GM18520 (cell line): ENCODE results near the gene FOXK2.

Experiments
- ATAC-seq: cut with Tn5 transposase; IDR thresholded peaks from one replicate; pipeline ENCODE4 v1.9.1; 2021; ENCODE audit not compliant: unreplicated experiment

FOXK2 gene

DNA sequence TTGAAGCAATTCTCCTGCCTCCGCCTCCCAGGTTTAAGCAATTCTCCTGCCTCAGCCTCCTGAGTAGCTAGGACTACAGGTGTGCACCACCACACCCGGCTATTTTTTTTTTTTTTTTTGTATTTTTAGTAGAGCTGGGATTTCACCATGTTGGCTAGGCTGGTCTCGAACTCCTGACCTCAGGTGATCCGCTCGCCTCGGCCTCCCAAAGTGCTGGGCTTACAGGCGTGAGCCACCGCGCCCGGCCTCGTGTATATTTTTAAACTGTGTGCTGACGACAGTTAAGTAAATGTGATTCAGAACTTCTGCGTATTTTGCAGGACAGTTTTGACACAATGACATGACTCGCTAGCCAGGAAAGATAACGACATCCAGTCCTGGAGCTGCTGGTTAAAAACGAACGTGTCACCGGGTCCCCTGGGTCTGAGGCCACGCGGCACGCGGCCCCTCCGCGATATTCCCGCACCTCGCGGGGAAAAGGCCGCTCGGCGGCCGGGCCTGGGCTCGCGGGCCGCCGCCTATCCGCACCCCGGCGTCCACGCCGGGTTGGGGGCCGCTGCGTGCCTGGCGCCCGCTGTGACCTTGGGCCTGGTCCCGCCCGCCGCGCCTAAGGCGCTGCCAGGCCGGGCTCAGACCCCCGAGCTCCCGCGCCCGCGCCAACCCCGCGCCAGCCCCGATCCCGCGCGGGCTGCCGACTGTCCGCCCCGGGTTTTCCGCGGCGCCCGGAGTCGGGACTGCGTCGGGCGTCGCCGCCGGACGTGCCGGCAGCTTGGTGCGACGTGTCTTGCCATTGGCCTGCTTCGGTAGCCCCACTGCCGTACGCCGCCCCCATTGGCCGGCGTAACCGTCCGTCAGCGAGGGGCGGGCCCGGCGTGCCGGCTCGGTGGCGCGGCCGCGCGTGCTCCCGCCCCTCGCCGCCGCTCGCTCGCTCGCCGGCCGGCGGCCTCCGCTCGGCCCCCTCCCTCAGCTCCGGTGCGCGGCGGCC lies at the start of gene FOXK2:
TSS of gene FOXK2 (plus strand) at position 907 of the 985 bp plus-strand sequence. CDS start 157 bp downstream, outside the sequence.
- ATAC-seq, result peak; percentile 86

DNA sequence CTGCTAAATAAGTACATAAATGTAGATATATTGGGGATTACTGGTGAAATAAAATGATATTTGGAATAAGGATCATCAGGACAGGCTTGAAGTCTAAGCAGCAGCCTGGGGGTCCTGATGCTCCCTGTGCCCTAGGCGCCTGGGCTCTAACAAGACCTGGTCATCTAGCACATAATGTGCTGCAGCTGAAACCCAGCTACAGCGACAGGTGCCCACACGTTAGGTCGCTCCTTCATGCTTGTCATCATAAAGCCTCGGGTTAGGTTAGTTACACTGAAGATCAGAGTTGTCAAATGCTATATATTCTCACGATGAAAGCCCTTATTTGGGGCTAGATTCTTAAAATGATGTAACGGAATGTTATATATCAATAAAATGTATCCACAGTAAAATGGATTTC lies 49.5 kb upstream of the FOXK2 start:
- no peak for ATAC-seq

- ATAC-seq, result no peak
Observed at GRCh38 chr17:82474223-82475010, 45.1 kb upstream of the FOXK2 start.

DNA sequence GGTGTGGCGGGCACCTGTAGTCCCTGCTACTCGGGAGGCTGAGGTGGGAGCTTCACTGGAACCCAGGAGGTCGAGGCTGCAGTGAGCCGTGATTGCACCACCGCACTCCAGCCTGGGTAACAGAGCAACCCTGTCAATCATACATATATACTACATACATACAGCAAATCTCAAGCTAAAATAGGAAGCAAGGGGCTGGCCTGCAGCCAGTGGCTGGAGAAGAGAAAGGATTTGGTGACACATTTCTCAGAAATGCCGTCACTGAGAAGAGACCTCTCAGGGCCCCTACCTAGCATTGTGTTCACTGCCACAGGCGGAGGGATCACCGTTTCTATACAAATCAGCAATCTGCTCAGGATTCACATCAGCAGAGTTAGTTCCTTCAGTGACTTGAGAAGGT lies 44.1 kb upstream of the FOXK2 start:
- no peak for ATAC-seq

DNA sequence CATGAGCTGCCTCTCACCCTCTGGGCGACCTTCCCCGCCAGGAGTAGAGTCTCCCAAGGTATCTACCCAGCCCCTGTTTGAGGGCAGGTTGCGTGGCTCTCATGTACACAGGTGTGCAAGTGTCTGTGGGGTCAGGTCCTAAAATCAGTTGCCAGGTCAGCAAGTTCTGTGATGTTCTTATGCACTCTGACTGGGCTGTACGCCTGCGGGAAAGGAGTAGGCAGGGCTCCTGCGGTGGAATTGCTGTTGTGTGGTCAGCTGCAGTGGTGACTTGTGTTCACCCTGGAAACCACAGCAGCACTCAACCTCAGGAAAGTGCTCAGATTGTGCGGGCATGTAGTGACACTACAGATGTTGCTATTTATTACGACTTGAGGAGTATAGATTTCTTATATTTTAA lies 41.6 kb upstream of the FOXK2 start:
- no peak for ATAC-seq

GRCh38 chr17:82479602-82480001 lies 39.9 kb upstream of the FOXK2 start:
- no peak for ATAC-seq

GRCh38 chr17:82480318-82480717 lies 39.2 kb upstream of the FOXK2 start:
- no peak for ATAC-seq

GRCh38 chr17:82483204-82483660 lies 36.3 kb upstream of the FOXK2 start:
- ATAC-seq, result no peak

DNA sequence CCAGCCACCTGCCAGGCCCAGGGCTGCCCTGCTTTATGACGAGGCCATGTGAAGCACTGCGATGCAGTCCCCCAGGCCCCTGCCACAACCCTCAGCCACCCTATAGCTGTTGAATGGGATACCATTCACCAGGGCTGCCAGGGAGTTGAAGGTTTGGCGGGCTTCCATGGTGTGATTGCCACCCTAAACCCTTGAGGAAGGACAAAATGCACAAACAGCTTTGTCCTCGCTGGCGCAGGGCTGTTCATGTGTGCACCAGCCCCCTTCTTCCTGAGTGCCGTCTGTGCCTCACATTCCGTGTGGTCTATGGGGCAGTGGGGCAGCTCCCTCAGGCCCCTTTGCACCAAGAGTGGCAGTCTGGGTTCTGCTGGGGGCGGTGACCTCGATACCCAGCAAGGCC lies 35.7 kb upstream of the FOXK2 start:
- no peak for ATAC-seq

GRCh38 chr17:82486231-82487094 lies 33.1 kb upstream of the FOXK2 start:
- no peak for ATAC-seq

- no peak for ATAC-seq
Observed at GRCh38 chr17:82487910-82488309, 31.6 kb upstream of the FOXK2 start.

DNA sequence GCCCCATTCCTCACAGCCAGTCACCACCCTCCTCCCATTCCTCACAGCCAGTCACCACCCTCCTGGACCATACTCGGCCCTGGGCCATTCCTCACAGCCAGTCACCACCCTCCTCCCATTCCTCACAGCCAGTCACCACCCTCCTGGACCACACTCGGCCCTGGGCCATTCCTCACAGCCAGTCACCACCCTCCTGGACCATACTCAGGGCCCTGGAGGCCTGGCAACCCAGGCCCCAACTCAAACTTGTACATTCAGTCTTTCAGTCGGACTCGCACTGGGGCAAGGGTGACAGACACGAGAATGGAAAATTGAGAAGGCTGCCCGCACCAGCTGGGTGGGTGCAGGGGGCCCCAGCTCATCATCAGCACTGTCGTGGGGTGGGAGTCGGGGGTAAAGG lies 30.4 kb upstream of the FOXK2 start:
- no peak for ATAC-seq

DNA sequence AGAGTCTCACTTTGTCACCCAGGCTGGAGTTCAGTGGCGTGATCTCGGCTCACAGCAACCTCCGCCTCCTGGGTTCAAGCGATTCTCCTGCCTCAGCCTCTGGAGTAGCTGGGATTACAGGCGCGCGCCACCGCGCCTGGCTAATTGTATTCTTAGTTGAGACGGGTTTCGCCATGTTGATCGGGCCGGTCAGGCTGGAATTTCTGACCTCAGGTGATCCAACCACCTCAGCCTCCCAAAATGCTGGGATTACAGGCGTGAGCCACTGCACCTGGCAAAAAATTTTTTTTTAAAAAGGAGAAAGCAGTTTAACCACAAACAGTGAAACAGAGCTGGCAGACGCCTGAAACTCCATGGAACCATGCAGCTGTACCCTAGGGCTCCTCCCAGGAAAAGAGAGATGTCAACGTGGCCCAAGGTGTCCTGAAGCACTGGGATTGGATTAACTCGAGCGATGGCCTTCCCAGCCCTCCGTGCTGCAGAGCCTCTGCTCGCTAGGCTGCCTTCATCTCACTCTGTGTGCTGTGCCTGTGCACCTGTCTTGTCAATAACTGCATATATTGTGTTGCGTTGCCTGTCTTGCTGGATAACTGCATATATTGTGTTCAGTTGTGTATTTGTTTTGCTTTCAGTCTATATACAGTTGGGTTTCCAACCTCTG lies 29.6 kb upstream of the FOXK2 start:
- no peak for ATAC-seq

DNA sequence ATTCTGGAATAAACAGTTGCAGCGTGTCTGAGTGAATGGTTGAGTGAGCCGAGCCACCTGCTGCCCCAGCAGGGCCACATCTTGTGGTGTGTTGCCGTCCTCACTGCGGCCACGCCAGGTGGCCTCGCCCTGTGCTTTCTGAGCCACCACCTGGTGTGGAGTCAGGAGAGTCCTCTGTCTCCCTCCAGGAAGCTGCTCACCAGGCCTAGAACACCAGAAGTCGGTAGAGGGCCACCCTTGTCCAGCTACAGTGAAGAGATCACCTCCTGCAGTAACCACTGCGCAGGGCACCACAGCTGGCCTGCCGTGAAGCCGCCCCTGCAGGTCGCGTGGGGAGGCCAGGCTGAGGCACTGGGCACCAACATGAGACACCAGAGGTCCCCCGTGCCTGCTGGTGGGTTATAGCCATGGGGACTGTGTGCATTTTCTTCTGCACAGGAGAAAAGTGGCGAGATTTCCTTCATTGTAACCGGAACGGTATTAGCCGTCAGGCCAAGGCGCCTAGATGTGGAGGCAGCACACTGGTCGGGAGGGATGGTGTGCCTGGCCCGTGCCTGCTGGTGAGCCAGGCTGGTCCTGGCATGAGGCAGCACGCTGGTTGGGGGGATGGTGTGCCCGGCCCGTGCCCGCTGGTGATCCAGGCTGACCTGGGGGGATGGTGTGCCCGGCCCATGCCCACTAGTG lies 28.9 kb upstream of the FOXK2 start:
- no peak for ATAC-seq

- no peak for ATAC-seq
Observed at GRCh38 chr17:82491196-82491530, 28.4 kb upstream of the FOXK2 start.

GRCh38 chr17:82491533-82491932 lies 28.0 kb upstream of the FOXK2 start:
- no peak for ATAC-seq

GRCh38 chr17:82492643-82493225 lies 26.8 kb upstream of the FOXK2 start:
- ATAC-seq, result no peak

DNA sequence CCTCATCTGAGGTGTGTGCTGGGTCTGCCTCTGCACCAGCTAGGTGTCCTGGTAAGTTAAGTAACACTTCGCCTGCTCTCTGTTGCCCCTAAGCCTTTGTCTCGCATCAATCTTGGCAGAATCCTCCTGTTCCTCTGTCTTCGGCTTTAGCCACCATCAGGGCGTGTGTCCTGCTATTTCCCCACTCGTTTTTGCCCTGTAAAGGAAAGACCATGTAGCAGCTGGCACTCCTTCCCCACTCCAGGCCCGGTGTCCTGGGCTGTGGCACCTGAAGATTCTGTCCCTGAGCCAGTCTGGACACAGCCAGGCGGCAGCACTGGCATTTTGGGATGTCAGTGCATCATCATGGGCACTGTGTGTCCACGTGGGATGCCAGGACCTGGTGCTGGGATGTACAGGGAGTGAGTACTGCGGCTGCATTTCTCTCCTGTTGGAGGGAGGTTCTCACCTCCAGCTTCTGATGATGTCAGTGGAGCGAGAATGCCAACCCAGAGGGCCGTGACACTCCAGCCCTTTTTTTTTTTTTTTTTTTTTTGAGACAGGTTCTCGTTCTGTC lies 26.2 kb upstream of the FOXK2 start:
- no peak for ATAC-seq
